ENCODE data around the gene KERA. TPM values are rescaled to one million over a fixed set of nuclear protein-coding genes. Genes with fewer than 3 reads are reported as not detected.
A peak's percentile ranks its signal among the peaks of the same experiment; 100 is the strongest.

Gene KERA
- total RNA-seq, 1 donor from 2014 or later = not detected

DNA sequence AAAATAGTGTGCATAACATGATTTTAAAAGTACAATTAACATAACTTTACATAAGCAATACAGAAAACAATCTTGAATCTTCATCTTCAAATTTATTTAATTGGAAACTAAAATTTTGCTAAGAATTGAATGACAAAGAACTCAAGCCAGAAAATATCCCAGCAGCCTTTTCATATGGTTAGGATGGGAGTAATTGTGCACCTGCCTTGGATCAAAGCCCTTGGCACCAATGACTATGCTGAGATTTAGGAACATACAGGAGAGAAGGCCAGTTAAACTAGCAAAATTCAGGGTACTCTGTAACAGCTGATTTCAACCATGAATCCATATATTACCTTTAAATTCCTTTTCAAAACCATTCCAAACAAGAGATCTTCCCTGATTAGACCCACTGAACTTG lies 5.8 kb downstream of the KERA start:
- Histone ChIP-seq H3K27ac (replicated peaks) (no peak overlapping the region), H3K4me1 (peaks cover 7% of the 10 kb centered on the region), H3K9me3 (replicated peaks) (no peaks in the 10 kb centered on the region), H3K4me3 (no peak overlapping the region), H3K27me3 (ENCODE audit: low read depth) (no peaks in the 10 kb centered on the region), H3K36me3 (no peaks in the 10 kb centered on the region)
- TF ChIP-seq CTCF (IDR thresholded peaks at IDR 0.05; ENCODE audit: borderline replicate concordance) = no peak
- intact Hi-C loops (cut with micrococcal nuclease) = no loop called here
- no peak for DNase-seq

GRCh38 chr12:91044586-91044985 lies 13.2 kb downstream of the KERA start:
- H3K27me3 ChIP-seq (ENCODE audit: low read depth) = no peaks in the 10 kb centered on the region
- no peak overlapping the region for H3K4me3 ChIP-seq
- intact Hi-C loops (cut with micrococcal nuclease) = no loop called here
- no peaks in the 10 kb centered on the region for H3K4me1 ChIP-seq
- H3K27ac ChIP-seq (replicated peaks) = no peak overlapping the region
- no peak for DNase-seq
- H3K9me3 ChIP-seq (replicated peaks) = peaks cover under 1% of the 10 kb centered on the region
- TF ChIP-seq CTCF (IDR thresholded peaks at IDR 0.05; ENCODE audit: borderline replicate concordance) = no peak
- no peaks in the 10 kb centered on the region for H3K36me3 ChIP-seq

- DNase-seq = no peak
- H3K27ac ChIP-seq (replicated peaks) = no peak overlapping the region
- no peaks in the 10 kb centered on the region for H3K4me1 ChIP-seq
- H3K4me3 ChIP-seq = no peak overlapping the region
- no peaks in the 10 kb centered on the region for H3K36me3 ChIP-seq
- peaks cover 6% of the 10 kb centered on the region for H3K9me3 ChIP-seq (replicated peaks)
- no peak for TF ChIP-seq CTCF (IDR thresholded peaks at IDR 0.05; ENCODE audit: borderline replicate concordance)
- intact Hi-C loops (cut with micrococcal nuclease) = no loop called here
- no peaks in the 10 kb centered on the region for H3K27me3 ChIP-seq (ENCODE audit: low read depth)
Observed at GRCh38 chr12:91043408-91043807, 14.4 kb downstream of the KERA start.

GRCh38 chr12:91040096-91040755 lies 17.6 kb downstream of the KERA start:
- intact Hi-C loops (cut with micrococcal nuclease) = no loop called here
- H3K27me3 ChIP-seq (ENCODE audit: low read depth) = no peaks in the 10 kb centered on the region
- H3K4me3 ChIP-seq = no peak overlapping the region
- no peaks in the 10 kb centered on the region for H3K36me3 ChIP-seq
- no peak for DNase-seq
- no peak for TF ChIP-seq CTCF (IDR thresholded peaks at IDR 0.05; ENCODE audit: borderline replicate concordance)
- H3K9me3 ChIP-seq (replicated peaks) = peaks cover 6% of the 10 kb centered on the region
- no peaks in the 10 kb centered on the region for H3K4me1 ChIP-seq
- H3K27ac ChIP-seq (replicated peaks) = peak overlapping the region; percentile 50

GRCh38 chr12:91037276-91037675 lies 20.5 kb downstream of the KERA start:
- Histone ChIP-seq H3K27ac (replicated peaks) (peak overlapping the region; percentile 50), H3K4me3 (no peak overlapping the region), H3K9me3 (replicated peaks) (peaks cover 6% of the 10 kb centered on the region), H3K4me1 (no peaks in the 10 kb centered on the region), H3K36me3 (no peaks in the 10 kb centered on the region), H3K27me3 (ENCODE audit: low read depth) (no peaks in the 10 kb centered on the region)
- no peak for DNase-seq
- TF ChIP-seq CTCF (IDR thresholded peaks at IDR 0.05; ENCODE audit: borderline replicate concordance) = no peak
- intact Hi-C loops (cut with micrococcal nuclease) = no loop called here
